ENCODE data around the gene CTNNBIP1.
"Not testable (repeated sequence)": the region's sequence is repeated elsewhere in the genome, so short reads cannot be mapped to it uniquely, and the experiment has no call there.

CTNNBIP1 gene

GRCh38 chr1:9805006-9805508, 105.0 kb downstream of the CTNNBIP1 start:
- no peak for DNase-seq (ENCODE audit: low read depth in 2 of 2)

- not testable (repeated sequence) for DNase-seq (ENCODE audit: low read depth in 2 of 2)
Measured at GRCh38 chr1:9803003-9803918, 106.8 kb downstream of the CTNNBIP1 start.

- no peak for DNase-seq (ENCODE audit: low read depth in 2 of 2)
Measured at GRCh38 chr1:9801909-9802308, 108.2 kb downstream of the CTNNBIP1 start.

All from fibroblast of skin of left biceps (primary cell).